Spleen (tissue), 11 donors: ENCODE results near the gene ENTPD3. TPM values are rescaled to one million over a fixed set of nuclear protein-coding genes. Genes with fewer than 3 reads are reported as not detected.

ENCODE experiments used
- DNase-seq: peaks from one replicate; pipeline ENCODE4 v3.0.0-alpha.2; 2020
- H3K27ac ChIP-seq, 8 donors: fragments of 200-600 bp; sonication (generic) in 7 of 8; 1 replicate in 4 of 8; 2 replicates in 4 of 8; pipeline versions ENCODE4 v1.5.0 to v1.8.0; 2016 to 2021; ENCODE audit warnings: inconsistent platforms in 4 of 8, mild to moderate bottlenecking in 4 of 8, moderate library complexity in 1 of 8
- H3K27me3 ChIP-seq, 7 donors: fragments of 200-600 bp; sonication (generic) in 6 of 7; replicated peaks in 1 of 7; 1 replicate in 4 of 7; 2 replicates in 3 of 7; pipeline versions ENCODE4 v1.5.0 to v1.8.0; 2016 to 2021; ENCODE audit warnings: inconsistent platforms in 3 of 7, mild to moderate bottlenecking in 1 of 7
- H3K36me3 ChIP-seq, 6 donors: fragments of 200-600 bp; sonication (generic) in 5 of 6; 1 replicate in 4 of 6; 2 replicates in 2 of 6; pipeline versions ENCODE4 v1.5.0 to v1.8.0; 2016 to 2021; ENCODE audit warnings: inconsistent platforms in 2 of 6
- H3K4me1 ChIP-seq, 6 donors: fragments of 200-600 bp; sonication (generic) in 5 of 6; 1 replicate in 3 of 6; 2 replicates in 3 of 6; pipeline versions ENCODE4 v1.5.0 to v1.8.0; 2016 to 2021; ENCODE audit warnings: inconsistent platforms in 3 of 6
- H3K4me3 ChIP-seq, 8 donors: fragments of 200-600 bp; sonication (generic) in 7 of 8; 1 replicate in 4 of 8; 2 replicates in 4 of 8; pipeline versions ENCODE4 v1.5.0 to v1.8.0; 2016 to 2021; ENCODE audit warnings: inconsistent platforms in 4 of 8, mild to moderate bottlenecking in 4 of 8, moderate library complexity in 2 of 8
- H3K9me3 ChIP-seq, 8 donors: fragments of 200-600 bp; sonication (generic) in 7 of 8; 1 replicate in 4 of 8; 2 replicates in 4 of 8; pipeline versions ENCODE4 v1.5.0 to v1.8.0; 2016 to 2021; ENCODE audit warnings: inconsistent platforms in 4 of 8
- POLR2A ChIP-seq, 3 donors: fragments of 450-650 bp; IDR thresholded peaks; one replicate each; pipeline ENCODE4 v1.5.1; 2017; ENCODE audit warnings: antibody characterized with exemption in 3 of 3, mild to moderate bottlenecking in 1 of 3
- POLR2AphosphoS5 ChIP-seq, 3 donors: sonication (generic); formaldehyde crosslinking; IDR thresholded peaks; one replicate each; pipeline ENCODE4 v1.5.1; 2017; ENCODE audit warnings: antibody characterized with exemption in 3 of 3
- WGBS, 5 donors: extraction: QIAGEN DNeasy Blood & Tissue Kit in 3 of 5; methylation state at CpG; one replicate each; pipeline versions ENCODE4 v1.1.5 to v1.1.7; 2013 to 2018; 5-methylcytosine and 5-hydroxymethylcytosine counted together
- intact Hi-C: fragments of 100-400 bp; cut with DNase I; formaldehyde crosslinking; loops from one replicate; pipeline ENCODE4 v1.15.0; 2023; ENCODE audit warnings: low total_unique reads
- polyA plus RNA-seq, 3 donors: library from polyadenylated mRNA; stranded (reverse); fragments of 200-250 nt; gene quantifications; one replicate each; pipeline ENCODE4 v1.2.1, GENCODE V29; 2013
- total RNA-seq, 7 donors: library from RNA; depleted of rRNA in 3 of 7; stranded (reverse); fragments of >200 nt in 3 of 7; fragmentation: NEBNext Ultra II Directional in 4 of 7; extraction: Animal tissue kit (Norgen Biotek cat#: 25700) in 4 of 7; gene quantifications; one replicate each; pipeline versions ENCODE4 v1.1.0 to v1.2.1, GENCODE V29; 2016 to 2021
- TF ChIP-seq, protein P1 (sequence below), 11 experiments: fragments of 200-600 bp in 7 of 11; fragments of 450-650 bp in 4 of 11; sonication (generic) in 4 of 11; IDR thresholded peaks in 8 of 11; conservative IDR thresholded peaks in 3 of 11; 1 replicate in 7 of 11; 2 replicates in 4 of 11; pipeline versions ENCODE4 v1.4.0 to v1.8.0; 2016 to 2021; ENCODE audit warnings: antibody characterized with exemption in 11 of 11, inconsistent platforms in 4 of 11, mild to moderate bottlenecking in 1 of 11
- donor health status: healthy with polysubstance abuse.
- donor health status: DM: no; HTN: no; CAD: no; lungs with moderate emphysema.
- donor health status: DM: no; HTN: no; CAD: no.
- donor health status: Bipolar disorder and iron deficiency.
- donor health status: healthy.
- donor health status: DM: no; HTN: no; CAD: no.
- donor health status: DM: yes; HTN: yes; CAD: no.

The ENTPD3 gene
- total and polyA plus RNA-seq, 10 donors, result 0.32 to 4.8 (median 1.9) TPM

DNA sequence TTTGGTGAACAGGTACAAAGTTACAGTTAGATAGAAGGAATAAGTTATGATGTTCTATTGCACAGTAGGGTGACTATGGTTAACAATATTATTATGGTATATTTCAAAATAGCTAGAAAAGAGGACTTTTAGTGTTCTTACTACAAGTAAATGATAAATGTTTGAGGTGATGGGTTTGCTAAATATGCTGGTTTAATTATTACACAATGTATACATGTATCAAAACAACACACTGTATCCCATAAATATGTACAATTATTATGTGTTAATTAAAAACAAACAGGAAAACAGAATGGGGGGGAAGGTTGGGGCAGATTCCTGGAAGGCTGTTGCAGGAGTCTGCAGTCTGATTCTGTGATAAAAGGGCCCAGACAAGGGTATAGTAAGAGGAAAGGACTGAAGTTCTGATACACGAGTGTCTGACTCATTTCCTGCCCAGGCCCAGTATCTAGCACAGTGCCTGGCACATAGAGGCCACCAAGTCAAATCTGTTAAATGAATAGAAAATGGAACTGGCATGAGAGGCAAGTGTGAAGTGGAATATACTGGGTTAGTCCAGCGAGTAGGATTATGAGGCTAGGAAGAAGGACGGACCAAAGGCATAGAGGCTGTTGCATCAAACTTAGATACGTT is 7.2 kb upstream of the ENTPD3 start:
- no peak for DNase-seq
- no peak for TF ChIP-seq POLR2A (IDR thresholded peaks at IDR 0.05)
- no peak for TF ChIP-seq POLR2AphosphoS5 (IDR thresholded peaks at IDR 0.05)
- TF ChIP-seq, protein P1, sequence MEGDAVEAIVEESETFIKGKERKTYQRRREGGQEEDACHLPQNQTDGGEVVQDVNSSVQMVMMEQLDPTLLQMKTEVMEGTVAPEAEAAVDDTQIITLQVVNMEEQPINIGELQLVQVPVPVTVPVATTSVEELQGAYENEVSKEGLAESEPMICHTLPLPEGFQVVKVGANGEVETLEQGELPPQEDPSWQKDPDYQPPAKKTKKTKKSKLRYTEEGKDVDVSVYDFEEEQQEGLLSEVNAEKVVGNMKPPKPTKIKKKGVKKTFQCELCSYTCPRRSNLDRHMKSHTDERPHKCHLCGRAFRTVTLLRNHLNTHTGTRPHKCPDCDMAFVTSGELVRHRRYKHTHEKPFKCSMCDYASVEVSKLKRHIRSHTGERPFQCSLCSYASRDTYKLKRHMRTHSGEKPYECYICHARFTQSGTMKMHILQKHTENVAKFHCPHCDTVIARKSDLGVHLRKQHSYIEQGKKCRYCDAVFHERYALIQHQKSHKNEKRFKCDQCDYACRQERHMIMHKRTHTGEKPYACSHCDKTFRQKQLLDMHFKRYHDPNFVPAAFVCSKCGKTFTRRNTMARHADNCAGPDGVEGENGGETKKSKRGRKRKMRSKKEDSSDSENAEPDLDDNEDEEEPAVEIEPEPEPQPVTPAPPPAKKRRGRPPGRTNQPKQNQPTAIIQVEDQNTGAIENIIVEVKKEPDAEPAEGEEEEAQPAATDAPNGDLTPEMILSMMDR (IDR thresholded peaks at IDR 0.05 in 8 of 11, conservative IDR thresholded peaks at IDR 0.05 in 3 of 11), result no peak
- peaks cover 0 to 16% (median 7%) of the 10 kb centered on the region in 8 donors for H3K9me3 ChIP-seq
- no peak overlapping the region for H3K4me3 ChIP-seq
- intact Hi-C loops, result no loop called here
- 72 to 78% (median 73%) methylated on average over 4 of the region's 4 CpGs for WGBS, 5 donors
- H3K27ac ChIP-seq, result no peak overlapping the region
- no peaks in the 10 kb centered on the region for H3K36me3 ChIP-seq
- H3K27me3 ChIP-seq, result no peaks in the 10 kb centered on the region
- H3K4me1 ChIP-seq, result no peaks in the 10 kb centered on the region

DNA sequence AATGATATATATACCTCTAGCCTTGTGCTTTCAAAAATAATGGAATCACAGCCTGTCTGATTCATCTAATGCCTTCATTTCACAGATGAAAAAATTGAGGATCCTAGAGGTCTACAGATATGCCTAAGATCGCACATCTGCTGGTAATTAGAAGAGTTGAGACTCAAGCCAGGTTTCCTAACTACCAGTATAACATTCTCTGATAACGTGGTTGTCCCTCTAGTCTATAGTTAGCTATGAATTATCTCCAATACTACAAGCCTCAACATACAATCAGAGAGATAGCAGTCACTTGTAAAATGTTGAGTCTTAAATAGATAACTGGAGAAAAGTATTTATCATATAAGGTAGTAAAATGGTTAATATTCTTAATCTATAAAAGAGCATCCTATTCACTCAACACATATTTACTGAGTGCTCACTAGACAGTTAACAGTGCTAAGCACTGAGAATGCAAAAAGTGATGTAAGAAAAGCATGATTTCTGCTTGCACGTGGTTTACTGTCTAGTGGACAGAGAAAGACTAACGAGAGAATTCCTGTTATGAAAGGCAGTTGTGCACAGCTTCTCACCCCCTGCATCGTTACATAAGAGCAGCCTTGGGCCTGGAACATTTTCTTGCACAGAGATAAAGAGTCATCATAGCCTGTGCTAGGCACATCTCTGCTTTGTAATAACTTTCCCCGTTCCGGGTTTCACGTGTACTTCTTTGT is 4.9 kb upstream of the ENTPD3 start:
- DNase-seq, result no peak
- Histone ChIP-seq H3K4me3 (no peak overlapping the region), H3K9me3 (peaks cover 0 to 11% (median 7%) of the 10 kb centered on the region in 8 donors), H3K27me3 (peaks cover 0 to 12% (median 4%) of the 10 kb centered on the region in 7 donors), H3K4me1 (peaks cover 0 to 7% (median 3%) of the 10 kb centered on the region in 6 donors), H3K27ac (no peak overlapping the region), H3K36me3 (no peaks in the 10 kb centered on the region)
- WGBS, 5 donors, result 64 to 86% (median 75%) methylated on average over 8 of the region's 8 CpGs
- intact Hi-C loops, result no loop called here
- TF ChIP-seq POLR2AphosphoS5 (IDR thresholded peaks at IDR 0.05) (no peak), POLR2A (IDR thresholded peaks at IDR 0.05) (no peak)
- TF ChIP-seq, protein P1 (IDR thresholded peaks at IDR 0.05 in 8 of 11, conservative IDR thresholded peaks at IDR 0.05 in 3 of 11), result no peak

GRCh38 chr3:40382617-40382979 is 4.4 kb upstream of the ENTPD3 start:
- no peak for DNase-seq
- WGBS, 5 donors, result 73 to 91% (median 85%) methylated on average over 2 of the region's 2 CpGs
- peaks cover 0 to 12% (median 7%) of the 10 kb centered on the region in 6 donors for H3K4me1 ChIP-seq
- no peak overlapping the region for H3K4me3 ChIP-seq
- TF ChIP-seq, protein P1 (IDR thresholded peaks at IDR 0.05 in 8 of 11, conservative IDR thresholded peaks at IDR 0.05 in 3 of 11), result no peak
- H3K27me3 ChIP-seq, result peaks cover 0 to 17% (median 9%) of the 10 kb centered on the region in 7 donors
- H3K9me3 ChIP-seq, result peaks cover 0 to 10% (median 6%) of the 10 kb centered on the region in 8 donors
- no peak overlapping the region for H3K27ac ChIP-seq
- no peaks in the 10 kb centered on the region for H3K36me3 ChIP-seq
- intact Hi-C loops, result no loop called here

DNA sequence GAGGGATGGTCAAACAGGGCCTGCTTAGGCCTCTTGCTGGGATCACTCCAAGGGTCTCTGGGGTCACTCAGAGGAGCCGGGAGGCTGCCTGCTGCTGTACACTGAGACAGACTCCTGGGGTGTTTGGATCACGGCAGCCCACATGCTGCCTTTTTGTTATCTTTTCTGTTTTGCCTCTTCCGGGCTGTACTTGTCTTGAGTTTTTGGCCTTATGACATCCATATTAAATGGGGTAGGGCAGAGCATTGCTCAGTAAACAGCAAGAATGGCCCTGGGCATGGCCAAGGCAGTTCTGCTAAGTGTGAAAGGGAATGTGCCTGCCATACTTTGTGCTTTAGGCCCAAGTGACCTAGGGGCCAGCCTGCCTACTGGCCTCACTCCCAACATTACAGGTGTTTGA is 771 bp upstream of the ENTPD3 start:
- peaks cover 0 to 13% (median 8%) of the 10 kb centered on the region in 6 donors for H3K4me1 ChIP-seq
- no peak for DNase-seq
- TF ChIP-seq POLR2A (IDR thresholded peaks at IDR 0.05), result no peak
- TF ChIP-seq, protein P1 (IDR thresholded peaks at IDR 0.05 in 8 of 11, conservative IDR thresholded peaks at IDR 0.05 in 3 of 11), result no peak
- TF ChIP-seq POLR2AphosphoS5 (IDR thresholded peaks at IDR 0.05), result no peak
- no peak overlapping the region for H3K27ac ChIP-seq
- no peaks in the 10 kb centered on the region for H3K36me3 ChIP-seq
- H3K9me3 ChIP-seq, result no peaks in the 10 kb centered on the region
- intact Hi-C loops, result no loop called here
- 82 to 94% (median 88%) methylated on average over 3 of the region's 3 CpGs for WGBS, 5 donors
- H3K27me3 ChIP-seq, result peaks cover 0 to 28% (median 15%) of the 10 kb centered on the region in 7 donors
- no peak overlapping the region for H3K4me3 ChIP-seq
